Stomach (tissue), 9 donors: ENCODE data around the gene FTO. TPM values are rescaled to one million over a fixed set of nuclear protein-coding genes. Genes with fewer than 3 reads are reported as not detected.
A peak's percentile ranks its signal among the peaks of the same experiment; 100 is the strongest.

ENCODE experiments used
- DNase-seq, 2 donors: peaks; one replicate each; pipeline versions ENCODE4 v3.0.0 to v3.0.0-alpha.2; 2013 to 2019
- H3K27ac ChIP-seq, 5 donors: fragments of 200-600 bp in 4 of 5; sonication (generic) in 4 of 5; one replicate each; pipeline ENCODE4 v1.5.1; 2013 to 2019; ENCODE audit warnings: mild to moderate bottlenecking in 1 of 5, moderate library complexity in 1 of 5
- H3K27me3 ChIP-seq, 3 donors: fragments of 200-600 bp; sonication (generic); one replicate each; pipeline ENCODE4 v1.5.1; 2017 to 2019; ENCODE audit warnings: mixed run types in 1 of 3
- H3K36me3 ChIP-seq, 4 donors: fragments of 200-600 bp; sonication (generic); 1 replicate in 3 of 4; 2 replicates in 1 of 4; pipeline ENCODE4 v1.5.1; 2016 to 2019
- H3K4me1 ChIP-seq, 4 donors: fragments of 200-600 bp; sonication (generic); one replicate each; pipeline ENCODE4 v1.5.1; 2016 to 2019
- H3K4me3 ChIP-seq, 4 donors: fragments of 200-600 bp; sonication (generic) in 3 of 4; one replicate each; pipeline ENCODE4 v1.5.1; 2016 to 2019; ENCODE audit warnings: mild to moderate bottlenecking in 1 of 4
- H3K9me3 ChIP-seq, 4 donors: fragments of 200-600 bp; sonication (generic); one replicate each; pipeline ENCODE4 v1.5.1; 2016 to 2019
- EP300 ChIP-seq: sonication (generic); formaldehyde crosslinking; IDR thresholded peaks from one replicate; pipeline ENCODE4 v1.6.1; 2017; ENCODE audit warnings: antibody characterized with exemption
- POLR2A ChIP-seq, 4 donors: fragments of 450-650 bp; IDR thresholded peaks; one replicate each; pipeline ENCODE4 v1.6.1; 2016; ENCODE audit warnings: antibody characterized with exemption in 4 of 4, control low read depth in 2 of 4, mild to moderate bottlenecking in 1 of 4, moderate library complexity in 1 of 4
- POLR2AphosphoS5 ChIP-seq, 3 donors: sonication (generic); formaldehyde crosslinking; IDR thresholded peaks; one replicate each; pipeline ENCODE4 v1.6.1; 2016; ENCODE audit warnings: antibody characterized with exemption in 3 of 3
- WGBS, 5 donors: extraction: QIAGEN DNeasy Blood & Tissue Kit in 3 of 5; methylation state at CpG; one replicate each; pipeline versions ENCODE4 v1.1.5 to v1.1.7; 2013 to 2018; 5-methylcytosine and 5-hydroxymethylcytosine counted together
- intact Hi-C: fragments of 100-400 bp; cut with DNase I; formaldehyde crosslinking; loops from one replicate; pipeline ENCODE4 v1.15.1; 2023; ENCODE audit warnings: low total_unique reads
- polyA plus RNA-seq, 3 donors: library from polyadenylated mRNA; stranded (reverse); fragments of 200-250 nt; gene quantifications; one replicate each; pipeline ENCODE4 v1.2.3, GENCODE V29; 2013
- total RNA-seq, 5 donors: library from RNA; depleted of rRNA; stranded (reverse); fragments of >200 nt; gene quantifications; one replicate each; pipeline versions ENCODE4 v1.1.0 to v1.2.3, GENCODE V29; 2014 to 2016
- TF ChIP-seq, protein P1 (sequence below), 7 experiments: fragments of 450-650 bp in 4 of 7; fragments of 200-600 bp in 3 of 7; sonication (generic) in 3 of 7; IDR thresholded peaks; one replicate each; pipeline ENCODE4 v1.5.1; 2016 to 2019; ENCODE audit warnings: antibody characterized with exemption in 7 of 7, control low read depth in 2 of 7, mild to moderate bottlenecking in 1 of 7
- donor health status: healthy with polysubstance abuse.
- donor health status: Bipolar disorder and iron deficiency.
- donor health status: healthy.

FTO gene
- total and polyA plus RNA-seq, 8 donors = 9.3 to 88.7 (median 24.6) TPM

- H3K4me1 ChIP-seq = peaks cover 32 to 93% (median 61%) of the 10 kb centered on the region in 4 donors
- WGBS, 5 donors = 20 to 40% (median 28%) methylated on average over 5 of the region's 5 CpGs
- H3K36me3 ChIP-seq = no peaks in the 10 kb centered on the region
- H3K27me3 ChIP-seq = no peaks in the 10 kb centered on the region
- DNase-seq = peak; percentile 29 to 91
- no peak overlapping the region for H3K4me3 ChIP-seq
- no peak for TF ChIP-seq EP300
- peak in 1 of 3 donors; percentile 80 for TF ChIP-seq POLR2AphosphoS5 (IDR thresholded peaks at IDR 0.05)
- TF ChIP-seq, protein P1, sequence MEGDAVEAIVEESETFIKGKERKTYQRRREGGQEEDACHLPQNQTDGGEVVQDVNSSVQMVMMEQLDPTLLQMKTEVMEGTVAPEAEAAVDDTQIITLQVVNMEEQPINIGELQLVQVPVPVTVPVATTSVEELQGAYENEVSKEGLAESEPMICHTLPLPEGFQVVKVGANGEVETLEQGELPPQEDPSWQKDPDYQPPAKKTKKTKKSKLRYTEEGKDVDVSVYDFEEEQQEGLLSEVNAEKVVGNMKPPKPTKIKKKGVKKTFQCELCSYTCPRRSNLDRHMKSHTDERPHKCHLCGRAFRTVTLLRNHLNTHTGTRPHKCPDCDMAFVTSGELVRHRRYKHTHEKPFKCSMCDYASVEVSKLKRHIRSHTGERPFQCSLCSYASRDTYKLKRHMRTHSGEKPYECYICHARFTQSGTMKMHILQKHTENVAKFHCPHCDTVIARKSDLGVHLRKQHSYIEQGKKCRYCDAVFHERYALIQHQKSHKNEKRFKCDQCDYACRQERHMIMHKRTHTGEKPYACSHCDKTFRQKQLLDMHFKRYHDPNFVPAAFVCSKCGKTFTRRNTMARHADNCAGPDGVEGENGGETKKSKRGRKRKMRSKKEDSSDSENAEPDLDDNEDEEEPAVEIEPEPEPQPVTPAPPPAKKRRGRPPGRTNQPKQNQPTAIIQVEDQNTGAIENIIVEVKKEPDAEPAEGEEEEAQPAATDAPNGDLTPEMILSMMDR (IDR thresholded peaks at IDR 0.05) = peak in 5 of 7 experiments; percentile 14 to 65 (median 42)
- intact Hi-C loops = no loop called here
- H3K9me3 ChIP-seq = no peaks in the 10 kb centered on the region
- H3K27ac ChIP-seq = peak overlapping the region in 3 of 5 donors; percentile 20 to 64 (median 50)
Measured at GRCh38 chr16:53773150-53773846, 69.3 kb downstream of the FTO start.

DNA sequence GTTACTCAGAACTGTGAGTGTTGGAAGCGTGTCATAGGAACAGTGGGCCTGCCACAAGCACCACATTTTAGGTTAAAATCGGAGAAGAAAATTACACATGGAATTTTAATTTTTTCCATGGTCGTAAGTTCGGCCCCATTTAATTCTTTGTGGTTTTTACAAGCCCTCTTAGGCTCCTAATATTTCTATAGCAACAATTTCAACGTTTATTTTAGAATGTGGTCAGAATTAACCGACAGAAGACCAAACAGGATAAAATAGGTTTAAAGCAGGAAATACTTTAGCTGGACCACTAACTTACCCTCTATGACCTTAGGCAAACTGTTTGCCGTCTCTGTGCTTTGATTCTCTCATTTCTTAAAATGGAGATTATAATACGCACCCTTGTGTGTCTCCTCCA is 69.9 kb downstream of the FTO start:
- intact Hi-C loops = no loop called here
- peaks cover 26 to 93% (median 63%) of the 10 kb centered on the region in 4 donors for H3K4me1 ChIP-seq
- TF ChIP-seq, protein P1 (IDR thresholded peaks at IDR 0.05) = no peak
- TF ChIP-seq POLR2AphosphoS5 (IDR thresholded peaks at IDR 0.05) = no peak
- no peak for TF ChIP-seq EP300
- no peak for TF ChIP-seq POLR2A (IDR thresholded peaks at IDR 0.05)
- no peak overlapping the region for H3K4me3 ChIP-seq
- no peaks in the 10 kb centered on the region for H3K9me3 ChIP-seq
- WGBS, 5 donors = 42 to 57% (median 47%) methylated on average over 8 of the region's 8 CpGs
- H3K27ac ChIP-seq = peak overlapping the region in 2 of 5 donors; percentile 50 to 64
- no peak for DNase-seq
- H3K36me3 ChIP-seq = no peaks in the 10 kb centered on the region
- no peaks in the 10 kb centered on the region for H3K27me3 ChIP-seq

GRCh38 chr16:53775106-53775820 is 71.3 kb downstream of the FTO start:
- intact Hi-C loops = no loop called here
- H3K9me3 ChIP-seq = no peaks in the 10 kb centered on the region
- DNase-seq = no peak
- TF ChIP-seq POLR2A (IDR thresholded peaks at IDR 0.05) (no peak), EP300 (no peak), POLR2AphosphoS5 (IDR thresholded peaks at IDR 0.05) (no peak)
- TF ChIP-seq, protein P1 (IDR thresholded peaks at IDR 0.05) = no peak
- H3K4me1 ChIP-seq = peaks cover 30 to 91% (median 68%) of the 10 kb centered on the region in 4 donors
- H3K27me3 ChIP-seq = no peaks in the 10 kb centered on the region
- H3K4me3 ChIP-seq = no peak overlapping the region
- peak overlapping the region in 4 of 5 donors; percentile 21 to 64 (median 40) for H3K27ac ChIP-seq
- 45 to 59% (median 54%) methylated on average over 2 of the region's 2 CpGs for WGBS, 5 donors
- no peaks in the 10 kb centered on the region for H3K36me3 ChIP-seq

DNA sequence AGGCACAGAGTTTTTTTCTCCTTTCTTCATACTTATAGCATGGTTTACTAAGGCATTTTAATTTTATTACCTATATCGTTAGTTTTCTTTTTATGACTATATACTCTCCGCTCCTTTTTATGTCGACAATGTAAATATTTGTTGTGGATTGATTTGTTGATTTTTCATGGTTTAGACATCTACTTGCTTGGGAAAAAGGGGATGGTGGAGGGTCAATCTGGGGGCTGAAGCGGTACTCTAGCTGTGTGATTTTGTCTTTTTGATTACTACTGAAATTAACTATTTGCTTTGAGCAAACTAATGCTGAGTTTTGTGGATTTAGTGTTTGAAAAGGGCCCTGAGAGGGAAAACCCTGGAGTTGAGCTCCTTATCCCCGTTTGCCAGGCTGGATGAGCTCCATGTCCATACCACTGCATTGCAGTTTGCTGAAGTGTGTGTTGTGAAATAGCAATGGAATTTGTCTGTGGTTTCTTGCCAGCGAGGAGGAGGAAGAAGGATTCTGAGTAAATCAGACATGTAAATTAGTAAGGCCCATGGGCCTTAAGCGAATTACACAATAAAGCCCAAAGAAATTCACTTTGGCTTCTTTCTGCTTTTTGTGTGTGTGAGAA is 72.0 kb downstream of the FTO start:
- H3K27me3 ChIP-seq = no peaks in the 10 kb centered on the region
- no peaks in the 10 kb centered on the region for H3K36me3 ChIP-seq
- H3K27ac ChIP-seq = peak overlapping the region in 4 of 5 donors; percentile 21 to 64 (median 40)
- 26 to 39% (median 29%) methylated on average over 7 of the region's 7 CpGs for WGBS, 5 donors
- peak in 2 of 3 donors; percentile 47 to 82 for TF ChIP-seq POLR2AphosphoS5 (IDR thresholded peaks at IDR 0.05)
- TF ChIP-seq POLR2A (IDR thresholded peaks at IDR 0.05) = no peak
- TF ChIP-seq, protein P1 (IDR thresholded peaks at IDR 0.05) = no peak
- TF ChIP-seq EP300 = no peak
- no peak overlapping the region for H3K4me3 ChIP-seq
- H3K9me3 ChIP-seq = no peaks in the 10 kb centered on the region
- intact Hi-C loops = no loop called here
- peak; percentile 57 to 60 for DNase-seq
- peaks cover 30 to 91% (median 68%) of the 10 kb centered on the region in 4 donors for H3K4me1 ChIP-seq
